HL-60 (cell line): ENCODE data around the gene IL17RB.

Experiments used
- CTCF ChIP-seq: IDR thresholded peaks from one replicate; pipeline ENCODE4 v1.5.1; 2011; ENCODE audit warnings: low read length, control low read depth, inconsistent platforms; ENCODE audit not compliant: insufficient read depth
- GABPA ChIP-seq: IDR thresholded peaks from 2 replicates; pipeline ENCODE4 v1.6.1; 2012; ENCODE audit warnings: low read depth
- POLR2AphosphoS5 ChIP-seq: IDR thresholded peaks from 2 replicates; pipeline ENCODE4 v1.6.1; 2012; ENCODE audit warnings: low read depth
- SPI1 ChIP-seq: IDR thresholded peaks from 2 replicates; pipeline ENCODE4 v1.6.1; 2012; ENCODE audit warnings: low read depth, mild to moderate bottlenecking, borderline replicate concordance

- no peak for TF ChIP-seq SPI1
- no peak for TF ChIP-seq GABPA
- no peak for TF ChIP-seq CTCF
- no peak for TF ChIP-seq POLR2AphosphoS5
Measured at GRCh38 chr3:53807117-53807810, 39.1 kb upstream of the IL17RB start.
